Loucy (cell line): Measurements from ENCODE around the gene SPSB3.

Source experiments
- CTCF ChIP-seq: fragments of 200-600 bp; sonication (generic); conservative IDR thresholded peaks from 2 replicates; pipeline ENCODE4 v1.5.1; 2014; ENCODE audit warnings: mild to moderate bottlenecking, antibody characterized with exemption, low read length
- EZH2phosphoT487 ChIP-seq: fragments of 200-600 bp; IDR thresholded peaks from 2 replicates; pipeline ENCODE4 v1.6.1; 2018; ENCODE audit warnings: antibody characterized with exemption, mild to moderate bottlenecking, moderate library complexity, borderline replicate concordance

DNA sequence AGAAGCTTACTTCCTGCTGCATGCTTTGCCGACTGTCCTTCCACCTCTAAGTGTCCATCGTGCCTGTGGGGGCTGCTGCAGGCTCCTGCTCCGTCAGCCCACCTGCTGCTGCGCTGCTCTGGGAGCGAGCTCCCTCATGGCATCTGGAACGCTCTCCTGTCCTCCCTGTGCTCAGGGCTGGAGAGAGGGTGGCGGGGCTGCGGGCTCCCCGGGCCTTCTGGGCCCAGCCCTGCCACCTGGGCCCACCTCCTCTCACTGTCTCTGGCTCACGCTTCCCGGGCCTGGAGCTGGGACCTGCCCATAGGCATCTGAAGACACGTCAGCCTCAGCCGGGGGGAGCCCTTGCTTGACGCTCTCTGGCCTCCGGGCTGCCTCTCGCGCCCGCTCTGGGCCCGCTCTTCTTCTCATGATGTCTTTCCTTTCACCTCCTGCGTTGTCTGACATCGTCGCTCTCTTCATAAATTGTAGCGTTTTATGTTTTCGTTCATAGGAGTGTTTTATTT is 38.0 kb downstream of the SPSB3 start:
- TF ChIP-seq CTCF = no peak
- no peak for TF ChIP-seq EZH2phosphoT487
